Mucosa of descending colon (tissue), 3 donors: ENCODE data around the gene SPPL3. TPM values are rescaled to one million over a fixed set of nuclear protein-coding genes. Genes with fewer than 3 reads are reported as not detected.

Experiments used
- ATAC-seq: fragments of 200-7000 bp; cut with Tn5 transposase; one replicate; pipeline ENCODE4 v1.9.1; 2020; ENCODE audit warnings: mild to moderate bottlenecking, moderate library complexity
- DNase-seq, 3 donors: peaks; one replicate each; pipeline ENCODE4 v3.0.0-alpha.2; 2020
- H3K36me3 ChIP-seq: fragments of 200-600 bp; one replicate; pipeline ENCODE4 v1.8.0; 2021; ENCODE audit warnings: low read depth, mild to moderate bottlenecking
- H3K4me1 ChIP-seq: fragments of 200-600 bp; one replicate; pipeline ENCODE4 v1.8.0; 2021; ENCODE audit warnings: low read depth, mild to moderate bottlenecking
- H3K4me3 ChIP-seq: fragments of 200-600 bp; one replicate; pipeline ENCODE4 v1.8.0; 2021; ENCODE audit warnings: mild to moderate bottlenecking
- H3K9me3 ChIP-seq: fragments of 200-600 bp; one replicate; pipeline ENCODE4 v1.8.0; 2021; ENCODE audit warnings: mild to moderate bottlenecking
- intact Hi-C, 2 donors: fragments of 100-400 bp; cut with DNase I in 1 of 2; cut with micrococcal nuclease in 1 of 2; formaldehyde crosslinking; loops; one replicate each; pipeline versions ENCODE4 v1.11.0 to v1.11.1; 2022; cut with DNase I, micrococcal nuclease
- total RNA-seq, 3 donors: library from RNA; stranded (reverse); fragmentation: NEBNext Ultra II Directional in 2 of 3; extraction: Animal tissue kit (Norgen Biotek cat#: 25700) in 2 of 3; gene quantifications; one replicate each; pipeline versions ENCODE4 v1.2.1 to v1.2.4, GENCODE V29; 2021 to 2023
- TF ChIP-seq, protein P1 (sequence below): fragments of 200-600 bp; IDR thresholded peaks from one replicate; pipeline ENCODE4 v1.8.0; 2022; ENCODE audit warnings: antibody characterized with exemption, mild to moderate bottlenecking
- donor health status: DM: no; HTN: no; CAD: no; lungs with moderate emphysema.
- donor health status: DM: no; HTN: no; CAD: no.
- donor health status: DM: no; HTN: yes; CAD: no.

SPPL3 gene
- total RNA-seq, 3 donors from 2014 or later = 51.8 to 72.1 (median 65.6) TPM

DNA sequence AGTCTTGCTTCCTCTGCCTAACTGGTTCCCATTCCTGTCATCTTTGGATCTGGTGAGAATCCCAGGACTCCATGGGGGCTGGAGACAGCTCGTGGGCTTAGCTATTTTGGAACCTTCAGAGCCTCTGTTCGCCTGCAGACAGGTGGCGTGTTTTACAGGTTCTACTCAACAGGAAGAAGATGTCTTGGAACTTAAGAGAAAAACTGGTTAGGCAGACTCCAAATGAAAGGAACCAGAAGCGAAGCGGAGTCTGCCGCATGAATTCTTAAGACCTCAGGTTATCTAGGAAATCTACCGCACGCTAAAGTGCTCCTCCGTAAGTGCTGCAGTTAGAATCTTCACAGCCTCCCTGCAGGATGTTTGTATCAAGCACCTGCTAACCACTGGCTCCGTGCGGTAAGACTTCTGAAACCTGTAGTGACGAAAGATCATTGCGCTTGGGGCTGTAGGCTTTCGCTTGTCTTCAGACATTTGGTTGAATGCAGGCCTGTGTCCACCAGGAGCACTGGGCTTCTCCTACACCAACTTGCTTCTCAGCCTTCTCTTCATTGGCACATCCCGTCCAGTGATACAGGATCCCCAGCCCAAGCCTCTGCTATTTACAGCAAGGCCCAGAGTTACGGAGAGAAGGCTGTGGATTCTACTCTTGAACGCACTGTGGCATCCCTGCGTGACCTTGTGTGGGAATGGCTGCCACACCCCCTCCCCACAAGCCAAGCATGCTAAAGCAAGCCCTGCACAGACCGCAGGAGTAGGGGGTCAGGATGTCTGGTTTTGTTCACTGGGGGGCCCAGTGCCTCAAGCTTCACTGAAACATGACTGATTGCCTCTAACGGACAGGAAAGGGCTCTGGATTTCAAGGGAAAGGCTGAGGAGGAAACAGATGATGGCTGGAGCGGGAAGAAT, 143.6 kb downstream of the SPPL3 start:
- intact Hi-C loops = no loop called here
- H3K4me3 ChIP-seq = no peak overlapping the region
- ATAC-seq (no peak), DNase-seq (no peak)
- no peaks in the 10 kb centered on the region for H3K9me3 ChIP-seq
- H3K36me3 ChIP-seq = no peaks in the 10 kb centered on the region
- H3K4me1 ChIP-seq = peaks cover 25% of the 10 kb centered on the region
- TF ChIP-seq, protein P1, sequence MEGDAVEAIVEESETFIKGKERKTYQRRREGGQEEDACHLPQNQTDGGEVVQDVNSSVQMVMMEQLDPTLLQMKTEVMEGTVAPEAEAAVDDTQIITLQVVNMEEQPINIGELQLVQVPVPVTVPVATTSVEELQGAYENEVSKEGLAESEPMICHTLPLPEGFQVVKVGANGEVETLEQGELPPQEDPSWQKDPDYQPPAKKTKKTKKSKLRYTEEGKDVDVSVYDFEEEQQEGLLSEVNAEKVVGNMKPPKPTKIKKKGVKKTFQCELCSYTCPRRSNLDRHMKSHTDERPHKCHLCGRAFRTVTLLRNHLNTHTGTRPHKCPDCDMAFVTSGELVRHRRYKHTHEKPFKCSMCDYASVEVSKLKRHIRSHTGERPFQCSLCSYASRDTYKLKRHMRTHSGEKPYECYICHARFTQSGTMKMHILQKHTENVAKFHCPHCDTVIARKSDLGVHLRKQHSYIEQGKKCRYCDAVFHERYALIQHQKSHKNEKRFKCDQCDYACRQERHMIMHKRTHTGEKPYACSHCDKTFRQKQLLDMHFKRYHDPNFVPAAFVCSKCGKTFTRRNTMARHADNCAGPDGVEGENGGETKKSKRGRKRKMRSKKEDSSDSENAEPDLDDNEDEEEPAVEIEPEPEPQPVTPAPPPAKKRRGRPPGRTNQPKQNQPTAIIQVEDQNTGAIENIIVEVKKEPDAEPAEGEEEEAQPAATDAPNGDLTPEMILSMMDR = no peak

DNA sequence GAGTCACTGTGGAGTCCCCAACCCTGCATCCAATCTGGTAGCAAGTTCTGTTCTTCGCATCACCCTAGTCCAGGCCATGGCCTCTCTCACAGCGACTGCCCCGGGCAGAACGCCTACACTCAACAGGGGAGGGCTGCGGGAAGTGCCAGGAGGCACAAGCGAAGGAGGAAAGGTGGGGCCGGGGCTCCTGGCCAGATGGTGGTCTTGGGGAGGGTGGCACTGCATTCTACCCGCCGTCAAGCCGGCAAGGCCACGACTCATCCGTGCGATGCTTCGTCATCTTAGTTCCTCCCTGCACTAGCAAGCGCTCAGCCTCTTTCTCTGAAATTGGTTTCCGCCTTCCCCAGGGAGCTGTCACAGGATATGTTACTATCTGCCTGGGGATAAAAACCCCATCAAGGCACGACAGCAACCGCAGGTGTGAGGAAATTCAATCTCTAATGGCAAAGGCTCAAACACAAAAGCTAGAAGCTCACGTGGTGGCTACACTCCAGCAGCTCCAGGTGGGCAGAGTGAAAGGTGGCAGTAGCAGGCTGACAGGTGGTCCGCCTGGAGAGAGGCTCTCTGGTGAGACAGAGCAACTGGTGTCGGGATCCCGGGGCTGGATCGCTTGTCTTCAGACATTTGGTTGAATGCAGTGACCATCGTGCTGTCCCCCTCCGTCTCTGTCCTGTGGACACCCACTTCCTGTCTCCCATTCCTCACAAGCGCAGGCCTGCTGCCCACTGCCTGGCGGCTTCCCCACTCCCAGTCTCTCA, 144.4 kb downstream of the SPPL3 start:
- TF ChIP-seq, protein P1 = no peak
- no peak for DNase-seq
- Histone ChIP-seq H3K36me3 (no peaks in the 10 kb centered on the region), H3K4me1 (peaks cover 19% of the 10 kb centered on the region), H3K9me3 (peaks cover 2% of the 10 kb centered on the region), H3K4me3 (no peak overlapping the region)
- intact Hi-C loops = no loop called here
- ATAC-seq = no peak

DNA sequence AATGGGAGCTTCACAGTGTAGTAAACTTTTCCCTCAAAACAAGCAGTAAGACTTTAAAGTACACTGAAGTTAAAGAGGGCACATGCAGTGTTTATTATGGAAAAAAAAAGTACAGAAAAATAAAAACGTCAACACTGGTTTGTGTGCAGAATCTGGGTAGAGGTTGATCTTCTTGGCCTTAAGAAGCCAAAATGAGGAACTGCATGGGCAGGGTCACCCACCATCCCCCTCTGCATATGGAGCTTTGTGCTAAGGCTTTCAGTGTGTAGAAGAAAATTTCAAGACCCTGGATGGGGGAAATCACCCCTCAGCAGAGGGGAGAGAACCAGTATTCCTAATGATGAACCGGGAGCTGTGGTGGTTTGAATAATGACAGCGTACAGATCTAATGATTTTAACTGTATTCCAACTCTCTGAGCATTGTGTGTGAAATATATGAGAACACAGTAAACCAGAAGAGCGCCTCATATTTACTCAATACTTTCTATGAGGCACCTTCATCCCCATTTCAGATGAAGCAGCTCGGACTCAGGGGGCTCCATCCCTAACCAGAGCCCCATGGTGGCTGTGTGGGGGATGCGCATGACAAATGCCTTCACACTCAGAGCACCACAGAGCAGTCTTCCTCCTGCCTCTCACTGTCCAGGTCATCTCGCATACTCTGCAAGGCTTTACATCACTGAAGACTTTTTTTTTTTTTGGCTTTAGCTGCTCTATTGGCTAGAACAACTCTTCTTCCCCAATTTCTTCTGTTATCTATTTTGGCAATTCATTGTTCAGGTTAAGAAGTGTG, 145.2 kb downstream of the SPPL3 start:
- H3K4me1 ChIP-seq = peaks cover 19% of the 10 kb centered on the region
- no peaks in the 10 kb centered on the region for H3K36me3 ChIP-seq
- intact Hi-C loops = no loop called here
- TF ChIP-seq, protein P1 = no peak
- ATAC-seq (no peak), DNase-seq (no peak)
- H3K9me3 ChIP-seq = peaks cover 4% of the 10 kb centered on the region
- no peak overlapping the region for H3K4me3 ChIP-seq

DNA sequence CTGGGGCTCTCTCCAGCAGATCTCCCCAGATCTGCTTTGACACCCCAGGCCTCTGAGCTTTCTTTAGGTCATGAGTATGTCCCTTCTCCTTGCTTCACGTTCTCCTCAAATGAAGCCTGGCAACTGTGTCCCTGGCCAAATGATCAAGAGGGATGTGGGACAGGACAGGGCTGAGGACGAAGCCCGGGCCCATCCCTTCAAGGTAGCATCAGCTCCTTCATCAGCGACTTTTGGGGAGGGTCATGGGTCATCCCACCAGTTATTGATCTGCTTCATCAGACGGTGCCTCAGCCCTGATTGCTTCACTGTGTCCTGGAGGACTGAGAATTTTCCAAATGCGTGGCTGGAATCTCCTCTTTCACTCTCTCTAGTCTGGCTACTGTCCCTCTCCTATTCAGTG, 146.2 kb downstream of the SPPL3 start:
- TF ChIP-seq, protein P1 = no peak
- intact Hi-C loops = no loop called here
- no peak for ATAC-seq
- Histone ChIP-seq H3K4me3 (no peak overlapping the region), H3K36me3 (no peaks in the 10 kb centered on the region), H3K9me3 (peaks cover 4% of the 10 kb centered on the region), H3K4me1 (peaks cover 19% of the 10 kb centered on the region)
- no peak for DNase-seq

DNA sequence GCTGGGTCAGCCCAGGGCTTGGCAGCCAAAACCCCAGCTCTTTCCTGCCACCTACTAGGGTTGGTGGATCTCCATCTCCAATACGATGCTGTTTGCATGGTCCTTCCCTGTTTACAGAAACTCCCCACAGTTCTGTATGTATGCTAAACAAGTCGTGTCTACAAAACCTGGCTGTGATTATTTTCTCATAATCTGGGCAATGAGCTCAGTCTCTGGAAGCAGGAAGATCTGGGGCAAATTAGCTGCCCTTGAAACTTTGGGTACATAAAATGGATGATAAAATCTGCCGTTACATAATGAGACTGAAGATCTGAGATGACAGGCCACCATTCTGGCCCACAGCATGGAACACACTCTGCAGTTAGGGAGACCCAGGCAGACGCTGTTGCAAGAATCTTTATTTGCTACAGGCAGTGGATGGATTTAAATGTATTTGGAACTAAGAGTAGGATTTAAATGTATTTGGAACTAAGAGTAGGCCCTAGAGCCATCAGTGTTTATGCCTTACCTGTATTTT, 146.9 kb downstream of the SPPL3 start:
- TF ChIP-seq, protein P1 = no peak
- peak; percentile 46 for ATAC-seq
- Histone ChIP-seq H3K4me1 (peaks cover 19% of the 10 kb centered on the region), H3K9me3 (peaks cover 4% of the 10 kb centered on the region), H3K4me3 (no peak overlapping the region), H3K36me3 (no peaks in the 10 kb centered on the region)
- intact Hi-C loops = no loop called here
- DNase-seq = no peak
